HG02610 (cell line): Measurements from ENCODE around the gene GRIK2.

Experiments
- ATAC-seq: cut with Tn5 transposase; IDR thresholded peaks from one replicate; pipeline ENCODE4 v1.9.1; 2021; ENCODE audit warnings: mild to moderate bottlenecking, moderate library complexity; ENCODE audit not compliant: unreplicated experiment

The GRIK2 gene

DNA sequence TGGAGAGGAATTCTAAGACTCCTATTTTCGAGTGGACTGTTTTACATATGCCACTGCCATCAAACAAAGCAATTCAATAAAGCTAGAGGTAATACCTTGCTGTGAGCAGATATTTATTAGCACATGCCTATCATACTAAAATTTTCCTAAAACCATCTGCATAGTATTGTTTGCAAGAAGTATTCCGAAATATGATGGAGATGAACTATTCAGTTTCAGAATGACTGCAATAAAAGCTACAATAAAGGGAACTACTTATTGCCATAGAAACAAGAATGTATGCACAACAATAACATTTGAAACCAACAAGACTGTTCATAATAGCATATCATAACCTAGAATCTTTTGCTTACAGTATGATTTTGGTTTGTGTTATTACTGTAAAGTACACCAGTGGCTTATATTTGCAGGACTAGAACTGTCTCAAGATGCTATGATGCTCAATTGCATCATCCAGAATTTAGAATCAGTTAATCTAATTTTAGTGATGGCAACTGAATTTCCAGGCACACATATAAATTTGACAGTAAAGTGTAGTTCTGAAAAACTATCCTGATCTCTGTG, 144.3 kb downstream of the GRIK2 start:
- no peak for ATAC-seq

DNA sequence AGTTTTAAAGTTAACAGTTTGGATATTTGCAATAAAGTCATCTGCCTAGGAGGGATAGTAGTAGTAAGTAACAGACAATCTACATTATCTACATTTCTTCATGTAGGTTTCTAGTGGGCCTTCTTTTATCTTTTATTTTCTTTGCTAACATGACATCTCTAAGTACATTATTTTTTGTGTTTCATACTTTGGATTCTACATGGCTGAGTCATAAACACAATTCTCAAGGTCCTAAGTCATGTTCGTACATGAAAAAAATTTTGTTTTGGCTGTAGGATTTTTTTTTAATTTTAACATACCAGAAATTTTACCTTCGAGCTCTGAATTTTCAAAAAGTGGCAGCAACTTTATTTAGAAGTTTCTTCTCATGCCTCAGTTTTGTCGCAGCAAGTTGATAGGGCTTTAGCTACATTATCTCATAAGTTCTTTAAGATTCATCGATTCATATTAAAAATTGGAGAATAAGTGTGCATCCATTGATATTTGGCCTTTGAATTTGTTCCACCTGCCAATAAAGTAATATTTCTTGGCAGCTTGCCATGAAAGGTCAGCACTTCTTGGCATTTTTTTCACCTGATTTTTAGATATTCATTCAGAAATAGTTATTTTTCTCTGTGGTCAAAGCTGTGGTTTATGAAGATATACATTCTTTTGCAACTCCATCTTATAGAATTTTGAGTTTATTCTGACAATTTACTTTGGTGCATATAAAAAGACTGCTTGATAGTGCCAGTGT, 146.2 kb downstream of the GRIK2 start:
- ATAC-seq = no peak

DNA sequence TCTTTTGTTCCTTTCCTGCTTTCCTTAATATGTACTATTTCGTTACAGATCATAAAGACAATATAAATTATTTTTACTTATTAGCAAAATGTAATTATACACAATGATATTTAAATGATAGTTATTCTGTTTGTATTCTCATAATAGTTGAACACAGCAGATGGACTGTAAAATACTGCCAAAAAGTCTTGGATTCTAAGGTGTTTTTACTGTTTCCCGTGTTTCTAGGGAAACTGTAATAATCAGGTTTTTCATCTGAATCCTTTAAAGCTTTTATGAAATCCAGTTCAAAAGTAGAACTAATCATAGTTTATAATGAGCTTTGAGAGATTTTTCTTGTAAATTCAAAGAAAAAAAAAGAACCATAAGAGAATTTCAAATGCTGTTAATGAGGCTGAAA, 148.4 kb downstream of the GRIK2 start:
- ATAC-seq = no peak

DNA sequence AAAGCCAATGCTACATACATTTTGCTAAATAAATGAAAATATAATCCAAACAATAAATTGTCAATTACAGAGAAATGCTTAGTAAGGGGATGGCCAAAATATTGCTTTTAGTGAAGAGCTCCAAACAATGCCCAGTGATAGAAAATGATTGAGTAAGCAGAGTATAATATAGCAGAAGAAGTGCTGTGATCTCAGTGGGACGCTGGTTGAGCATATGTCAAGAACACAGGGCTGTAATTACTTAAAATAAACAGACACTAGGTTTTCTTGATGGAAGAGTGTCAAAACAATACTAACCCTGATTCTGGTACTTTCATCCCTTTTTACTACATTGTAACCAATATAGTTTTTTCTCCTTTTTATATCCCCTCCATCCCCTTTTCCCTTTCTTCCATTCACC, 150.3 kb downstream of the GRIK2 start:
- no peak for ATAC-seq

DNA sequence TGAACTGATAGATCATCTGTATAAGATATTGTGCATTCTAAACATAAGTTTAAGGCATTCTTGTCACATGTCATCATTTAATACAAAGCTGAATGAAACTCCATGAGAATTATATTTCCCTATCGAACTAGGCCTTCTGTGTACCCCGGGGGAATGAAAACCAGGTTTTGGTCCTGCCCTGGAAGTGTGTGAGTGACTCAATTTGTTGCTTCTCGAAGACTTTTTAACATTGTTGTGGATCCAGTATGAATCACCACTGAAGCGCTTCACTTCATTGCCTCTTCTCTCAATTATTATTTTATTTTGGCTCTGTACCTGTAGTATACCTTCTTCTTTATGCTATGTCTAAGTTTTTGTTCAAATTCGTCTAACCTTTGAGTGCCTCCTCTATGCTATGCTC, 150.8 kb downstream of the GRIK2 start:
- ATAC-seq = no peak

DNA sequence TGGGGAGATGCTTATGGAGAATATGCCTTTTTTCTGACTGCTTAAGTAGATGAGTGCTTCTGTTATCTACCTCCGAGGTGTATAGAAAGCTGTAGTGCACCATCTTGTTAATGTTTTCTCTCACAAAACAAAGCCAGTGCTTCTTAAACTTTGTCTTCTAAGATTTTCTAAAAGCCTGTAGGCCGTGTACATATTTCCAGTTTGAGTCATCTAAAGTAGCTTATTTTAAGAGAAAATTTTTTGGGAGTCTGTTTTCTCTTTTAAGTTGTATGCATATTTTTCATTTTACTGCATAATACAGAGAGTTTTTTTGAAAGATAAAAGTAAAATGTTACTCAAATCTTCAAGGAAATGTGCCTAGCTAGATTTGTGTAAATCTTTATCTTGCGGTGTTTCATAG, 151.7 kb downstream of the GRIK2 start:
- ATAC-seq = no peak

DNA sequence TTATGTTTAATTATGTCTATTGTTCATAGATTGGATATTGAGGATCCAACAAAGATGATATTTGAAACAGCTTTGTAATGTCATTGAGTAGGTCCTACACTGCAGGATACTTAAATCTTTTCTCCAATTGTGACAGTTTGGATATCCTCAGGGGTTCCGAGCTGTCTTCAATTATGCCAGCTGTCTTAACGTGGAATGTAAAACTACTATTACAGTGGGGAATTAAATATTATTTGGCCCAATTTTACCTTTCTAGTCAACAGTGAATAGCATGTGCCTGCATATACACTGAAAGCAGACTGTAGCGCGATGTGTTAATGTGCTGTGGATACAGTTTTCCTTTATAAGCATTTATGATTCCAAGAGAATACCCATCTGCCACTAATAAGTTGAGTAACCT, 156.9 kb downstream of the GRIK2 start:
- no peak for ATAC-seq

DNA sequence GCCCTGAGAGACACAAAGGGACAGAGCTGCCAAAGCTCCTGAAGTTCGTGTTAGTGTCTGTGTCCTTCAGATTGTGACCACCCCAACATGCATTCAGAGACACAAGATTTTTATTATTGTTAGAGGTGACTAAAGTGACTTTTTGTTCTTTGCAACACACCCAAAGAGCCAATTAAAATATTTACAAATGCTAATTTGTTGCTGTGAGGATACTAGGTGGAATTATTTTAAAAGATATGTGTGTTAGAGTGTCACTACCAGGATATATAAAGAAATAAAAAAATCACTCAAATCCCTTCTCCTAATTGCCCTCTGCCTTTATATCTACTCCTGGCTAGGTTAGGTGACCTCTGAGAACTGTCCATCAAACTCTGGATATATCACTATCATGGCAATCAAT, 160.7 kb downstream of the GRIK2 start:
- ATAC-seq = no peak

DNA sequence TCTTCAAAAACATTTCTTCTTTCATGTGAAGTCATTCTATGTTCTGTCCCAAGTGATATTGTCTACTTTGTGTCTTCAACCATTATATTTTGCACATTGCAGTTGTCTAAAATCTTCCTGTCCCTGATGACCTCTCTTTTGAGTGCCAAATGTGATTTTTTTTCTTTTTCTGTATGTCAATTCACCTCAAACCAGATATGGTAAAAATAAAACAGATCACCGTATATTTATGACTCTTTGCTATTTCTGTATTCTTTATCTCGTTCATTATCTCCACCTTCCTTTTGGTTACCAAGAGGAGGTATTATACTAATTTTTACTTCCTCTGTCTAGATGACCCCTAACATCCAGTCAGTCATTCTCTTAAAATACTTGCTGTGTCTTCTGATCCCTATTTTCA, 165.2 kb downstream of the GRIK2 start:
- no peak for ATAC-seq

DNA sequence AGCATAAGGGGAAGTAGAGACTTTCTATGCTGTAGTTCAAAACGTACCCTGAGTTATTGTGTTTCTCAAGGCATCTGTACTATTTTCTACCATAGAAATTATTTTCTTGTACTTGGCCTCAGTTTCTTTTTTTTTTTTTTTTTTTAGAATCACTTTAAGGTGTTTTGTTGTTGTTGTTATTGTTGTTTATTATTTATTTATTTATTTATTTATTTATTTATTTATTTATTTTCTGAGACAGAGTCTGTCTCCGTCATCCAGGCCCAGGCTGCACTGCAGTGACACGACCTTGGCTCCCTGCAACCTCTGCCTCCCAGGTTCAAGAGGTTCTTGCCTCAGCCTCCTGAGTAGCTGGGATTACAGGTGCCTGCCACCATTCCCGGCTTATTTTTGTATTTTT, 179.1 kb downstream of the GRIK2 start:
- no peak for ATAC-seq

DNA sequence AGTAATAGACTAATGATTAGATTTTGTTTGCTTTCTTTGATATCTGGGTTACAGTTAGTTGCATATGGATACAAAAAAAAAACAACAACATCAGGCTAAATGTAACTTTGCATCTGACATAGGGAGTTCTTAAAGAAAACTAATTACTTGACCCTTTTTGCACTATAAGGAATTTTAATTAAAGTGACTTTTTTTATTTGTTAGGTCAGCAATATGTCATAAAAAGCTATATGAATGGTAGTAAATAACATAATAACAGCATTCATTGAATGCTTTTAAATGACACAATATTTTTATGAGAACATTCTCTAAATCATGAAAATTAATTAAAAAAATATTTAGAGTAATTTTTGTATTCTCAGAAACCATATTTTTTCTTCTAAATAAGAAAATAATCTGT, 183.6 kb downstream of the GRIK2 start:
- no peak for ATAC-seq

DNA sequence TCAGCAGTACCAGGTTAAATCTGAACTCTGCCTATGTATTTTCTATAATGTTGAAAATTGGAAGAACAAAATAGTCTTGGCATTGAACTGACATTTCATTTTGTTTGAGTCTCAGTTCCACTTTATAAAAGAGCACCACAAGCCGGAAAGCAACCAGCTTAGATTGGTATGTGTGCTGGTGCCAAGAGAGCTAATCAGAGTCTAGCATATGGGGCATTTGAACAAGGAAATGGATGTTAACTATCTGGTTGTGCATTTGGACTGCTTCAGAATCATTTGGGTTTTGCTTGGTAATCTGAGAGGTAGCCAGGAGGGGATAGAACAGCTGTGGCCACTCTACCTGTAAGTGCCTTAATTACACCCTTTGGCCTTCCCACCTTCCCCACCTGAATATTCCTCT, 184.8 kb downstream of the GRIK2 start:
- no peak for ATAC-seq

DNA sequence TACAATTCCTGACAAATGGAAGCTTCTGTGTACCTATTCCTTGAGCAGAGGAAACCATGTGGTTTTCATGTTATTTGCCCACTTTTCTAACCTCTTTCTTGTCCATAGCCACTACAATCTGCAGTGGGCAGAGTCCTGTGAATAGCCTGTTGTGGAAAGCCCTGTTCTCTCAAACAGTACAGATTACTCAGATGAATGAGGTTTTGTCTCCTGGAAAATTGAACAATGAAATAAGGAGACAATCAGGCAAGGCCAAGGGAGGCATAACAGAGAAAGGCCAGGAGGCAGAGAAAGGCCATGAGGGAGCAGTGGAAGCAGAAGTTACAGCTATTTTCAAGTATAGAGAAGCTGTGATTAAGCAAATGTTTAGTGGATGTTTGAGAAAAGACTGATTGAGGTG, 189.3 kb downstream of the GRIK2 start:
- ATAC-seq = no peak

DNA sequence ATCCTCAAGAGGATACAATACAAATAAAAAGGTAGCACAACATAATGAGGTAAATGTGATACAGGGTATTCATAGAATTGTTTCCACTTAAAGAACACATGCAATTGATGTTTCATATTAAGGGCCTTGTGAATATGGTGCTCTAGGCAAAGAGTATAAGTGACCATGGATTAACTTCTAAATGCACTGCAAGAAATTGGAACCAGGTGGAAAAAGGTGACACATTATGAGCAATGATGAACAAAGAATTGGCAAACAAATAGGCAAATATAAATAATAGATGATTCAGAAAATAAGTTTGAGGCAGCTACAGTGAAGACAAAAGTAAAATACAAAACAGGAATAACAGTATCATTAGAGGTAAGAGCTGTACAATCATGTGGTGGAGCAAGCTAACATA, 192.0 kb downstream of the GRIK2 start:
- no peak for ATAC-seq

DNA sequence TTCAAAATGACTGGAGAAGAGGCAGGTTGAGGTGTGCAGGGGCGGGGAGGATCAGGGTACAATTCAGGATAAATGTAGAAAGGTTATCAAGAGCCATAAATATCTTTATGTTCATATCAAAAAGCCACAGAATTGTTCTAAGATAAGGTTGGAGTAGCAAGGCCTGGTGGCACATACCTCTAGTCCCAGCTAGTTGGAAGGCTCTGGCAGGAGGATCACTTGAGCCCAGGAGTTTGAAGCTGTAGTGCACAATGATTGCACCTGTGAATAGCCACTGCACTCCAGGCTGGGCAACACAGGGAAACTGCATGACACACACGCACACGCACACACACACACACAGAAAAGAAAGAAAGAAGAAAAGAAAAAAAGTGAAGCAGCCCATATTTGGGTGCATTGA, 194.8 kb downstream of the GRIK2 start:
- no peak for ATAC-seq

DNA sequence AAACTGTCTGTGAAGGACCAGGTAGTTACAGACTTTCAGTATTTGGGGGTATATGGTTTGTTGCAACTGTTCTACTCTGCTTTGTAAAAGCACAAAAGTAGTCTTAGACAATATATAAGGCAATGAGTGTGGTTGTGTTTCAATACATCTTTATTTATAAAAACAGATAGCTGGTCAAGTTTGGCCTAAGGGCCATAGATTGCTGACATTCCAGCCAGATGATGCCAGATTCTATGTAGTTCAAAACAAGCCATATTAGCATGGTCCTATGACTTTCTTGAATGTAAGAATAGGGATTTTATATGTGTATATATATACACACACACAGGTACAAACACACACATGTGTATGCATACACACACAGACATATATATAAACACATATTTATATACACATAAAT, 201.8 kb downstream of the GRIK2 start:
- ATAC-seq = no peak

DNA sequence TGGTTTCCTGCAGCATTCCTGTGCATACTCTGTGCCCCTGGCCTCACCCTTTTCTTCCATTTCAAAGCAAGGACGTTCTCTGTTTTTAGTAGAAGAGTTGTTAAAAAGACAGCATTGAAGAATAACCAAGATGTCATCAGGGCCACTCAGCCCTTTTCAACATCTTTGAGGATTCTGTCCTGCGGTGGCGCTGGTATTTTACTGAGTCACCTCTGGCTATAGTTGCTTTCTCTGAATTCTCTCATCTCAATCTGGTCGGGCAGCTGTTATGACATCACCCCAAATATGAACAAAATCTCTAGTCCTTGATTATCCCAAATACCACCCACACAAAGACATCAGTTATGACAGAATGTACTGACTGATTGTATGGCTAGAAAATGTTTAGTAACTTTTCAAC, 204.2 kb downstream of the GRIK2 start:
- ATAC-seq = no peak

DNA sequence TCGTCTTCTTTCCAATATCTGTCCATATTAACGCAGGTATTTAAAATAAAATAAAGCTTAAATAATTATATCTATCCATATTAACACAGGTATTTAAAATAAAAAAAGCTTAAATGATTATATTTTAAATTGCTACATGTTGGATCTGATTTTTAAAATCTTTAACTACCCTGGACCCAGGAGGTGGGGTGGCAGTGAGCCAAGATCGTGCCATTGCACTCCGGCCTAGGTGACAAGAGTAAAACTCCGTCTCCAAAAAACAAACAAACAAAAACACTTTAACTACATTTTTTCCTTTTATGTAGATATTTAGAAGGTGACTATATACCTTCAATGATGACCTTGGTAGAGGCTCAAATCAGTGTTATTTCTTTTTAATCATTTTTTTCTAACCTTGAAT, 211.9 kb downstream of the GRIK2 start:
- no peak for ATAC-seq

DNA sequence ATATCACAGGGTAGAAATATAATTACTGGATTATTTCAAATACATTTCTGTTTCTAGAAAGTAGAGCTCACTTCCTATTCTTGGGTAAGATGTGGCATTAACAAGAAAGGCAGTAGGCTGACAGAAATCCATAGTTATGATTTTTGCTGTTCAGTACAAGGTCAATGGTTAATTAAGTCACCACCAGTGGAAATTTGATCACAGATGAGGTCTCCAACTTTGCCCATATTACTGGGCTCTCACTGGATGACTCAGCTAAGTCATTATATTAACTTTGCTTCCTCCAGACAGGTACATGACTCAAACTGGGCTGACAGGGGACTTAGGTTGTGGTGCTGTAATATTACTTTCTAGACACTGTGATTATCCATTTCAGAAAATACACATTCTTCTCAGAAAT, 212.4 kb downstream of the GRIK2 start:
- ATAC-seq = peak; percentile 98

DNA sequence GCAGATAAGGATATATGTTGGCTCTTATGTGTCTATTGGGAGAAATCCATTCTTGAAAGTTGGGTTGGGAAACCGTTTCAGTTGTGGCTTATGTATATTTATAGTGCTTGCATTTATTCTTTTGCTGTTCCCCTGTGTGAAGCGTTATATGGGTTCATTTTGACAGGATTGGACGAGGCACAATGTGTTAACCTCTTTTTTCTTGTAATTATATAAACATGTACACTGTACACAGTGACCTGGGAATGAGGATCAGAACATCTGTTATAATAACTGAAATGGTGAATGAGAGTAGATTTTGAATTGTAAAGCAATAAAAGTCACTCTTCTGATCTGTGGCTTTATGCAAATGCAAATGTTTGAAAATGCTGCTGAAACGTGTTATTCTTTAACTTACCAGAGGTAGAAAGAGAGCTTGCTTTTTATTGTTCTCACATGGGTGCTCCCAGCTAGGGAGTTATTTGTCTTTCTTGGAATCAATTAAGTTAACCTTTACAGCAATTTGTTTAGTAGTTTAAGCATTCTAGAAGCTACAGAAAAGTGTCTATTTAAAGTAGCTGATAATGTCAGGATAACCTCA, 213.7 kb downstream of the GRIK2 start:
- no peak for ATAC-seq

DNA sequence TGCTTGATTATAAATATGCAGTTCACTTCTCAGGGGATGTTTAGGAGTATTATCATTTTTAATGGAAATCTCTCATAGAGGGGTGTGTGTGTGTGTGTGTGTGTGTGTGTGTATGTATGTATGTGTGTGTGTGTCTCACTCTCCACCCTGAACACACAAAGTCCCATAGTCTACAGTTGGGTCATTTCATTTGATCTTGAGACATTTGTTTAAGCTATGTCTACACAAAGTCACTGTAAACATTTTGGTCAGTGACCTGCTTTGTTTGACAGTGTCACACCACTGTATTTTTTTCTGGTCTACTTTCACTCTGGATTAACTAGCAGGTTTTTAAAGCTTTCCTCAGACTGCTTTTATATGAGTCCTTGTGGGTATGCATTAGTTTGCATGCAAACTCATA, 215.2 kb downstream of the GRIK2 start:
- ATAC-seq = no peak

DNA sequence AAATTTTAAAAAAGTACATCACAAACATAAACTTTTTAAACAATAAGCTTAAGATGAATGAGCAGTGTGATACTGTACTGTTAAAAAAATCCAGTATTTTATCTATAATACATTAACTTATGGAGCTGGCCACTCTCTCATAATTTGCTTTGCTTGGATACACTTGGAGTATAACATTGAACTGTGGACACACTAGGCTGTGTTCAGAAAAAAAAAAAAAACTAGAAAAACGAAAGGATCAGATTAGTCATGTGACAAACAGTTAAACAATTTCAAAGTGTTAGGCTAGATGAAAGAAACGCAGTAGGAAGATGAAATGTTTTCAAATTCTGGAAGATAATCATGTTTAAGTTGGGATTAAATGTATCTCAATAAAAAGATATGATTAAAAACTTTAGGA, 220.0 kb downstream of the GRIK2 start:
- no peak for ATAC-seq

DNA sequence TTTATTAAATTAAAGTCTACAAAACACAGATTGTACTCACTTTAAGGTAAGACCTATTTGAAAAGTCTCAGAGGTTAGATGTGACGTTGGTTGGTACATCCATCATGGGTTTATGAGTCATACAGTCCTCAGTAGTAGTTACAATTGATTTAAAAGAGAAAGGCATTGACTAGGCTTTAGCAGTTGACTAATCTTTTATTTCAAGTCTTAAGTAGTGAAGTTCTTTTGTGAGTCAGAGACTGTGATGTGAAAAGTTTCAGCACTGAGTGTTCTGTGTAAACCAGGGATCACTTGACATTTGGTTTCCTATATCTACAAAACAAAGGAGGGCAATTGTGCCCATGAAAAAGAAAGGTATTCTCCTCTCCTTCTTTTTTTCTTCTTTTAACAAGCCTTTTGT, 221.3 kb downstream of the GRIK2 start:
- ATAC-seq = peak; percentile 72
